OCI-LY3 (cell line): Measurements from ENCODE around the gene DAO.

Source experiments
- H2AFZ ChIP-seq: fragments of 200-600, 300-600 bp; shearing (Covaris generic); 2 replicates; pipeline ENCODE4 v1.6.0; 2014; ENCODE audit warnings: antibody characterized with exemption, low read depth, low read length
- H3K27ac ChIP-seq: fragments of 200-600, 300-600 bp; sonication (generic); 2 replicates; pipeline ENCODE4 v1.5.1; 2014; ENCODE audit warnings: mild to moderate bottlenecking, low read length, moderate library complexity, mixed read lengths
- H3K27me3 ChIP-seq: fragments of 200-600, 300-600 bp; sonication (generic); 2 replicates; pipeline ENCODE4 v1.6.1; 2014; ENCODE audit warnings: low read depth, low read length, mixed read lengths
- H3K36me3 ChIP-seq: fragments of 200-600, 300-600 bp; sonication (generic); replicated peaks from 2 replicates; pipeline ENCODE3; 2014; ENCODE audit warnings: low read depth, low read length, mixed read lengths
- H3K4me1 ChIP-seq: fragments of 300-600, 200-600 bp; sonication (generic); 2 replicates; pipeline ENCODE4 v1.6.1; 2014; ENCODE audit warnings: low read length, mixed read lengths
- H3K4me2 ChIP-seq: fragments of 200-600, 300-600 bp; sonication (generic); 2 replicates; pipeline ENCODE4 v1.6.1; 2014; ENCODE audit warnings: low read length, mixed read lengths
- H3K4me3 ChIP-seq: fragments of 300-600, 200-600 bp; sonication (generic); 2 replicates; pipeline ENCODE4 v1.5.1; 2014; ENCODE audit warnings: antibody characterized with exemption, mild to moderate bottlenecking, low read length, moderate library complexity
- H3K79me2 ChIP-seq: fragments of 300-600, 200-600 bp; shearing (Covaris generic); 2 replicates; pipeline ENCODE4 v1.6.1; 2014; ENCODE audit warnings: mild to moderate bottlenecking, low read length, mixed read lengths
- H3K9ac ChIP-seq: fragments of 300-600, 200-600 bp; shearing (Covaris generic); 2 replicates; pipeline ENCODE4 v1.6.0; 2014; ENCODE audit warnings: mild to moderate bottlenecking, low read length, moderate library complexity
- H3K9me3 ChIP-seq: fragments of 200-600, 300-600 bp; shearing (Covaris generic); 2 replicates; pipeline ENCODE4 v1.6.1; 2014; ENCODE audit warnings: low read length, mixed read lengths; ENCODE audit not compliant: insufficient read depth
- H4K20me1 ChIP-seq: fragments of 200-600, 300-600 bp; sonication (generic); 2 replicates; pipeline ENCODE4 v1.6.1; 2016; ENCODE audit warnings: low read length, mixed read lengths; ENCODE audit not compliant: insufficient read depth
- EZH2phosphoT487 ChIP-seq: fragments of 200-600 bp; shearing (Covaris generic); IDR thresholded peaks from 2 replicates; pipeline ENCODE4 v1.6.1; 2018; ENCODE audit warnings: antibody characterized with exemption, mixed run types, low read depth
- TF ChIP-seq, protein P1 (sequence below): fragments of 200-600, 300-600 bp; sonication (generic); IDR thresholded peaks from 2 replicates; pipeline ENCODE4 v1.5.1; 2014; ENCODE audit warnings: antibody characterized with exemption, low read length, low read depth

Gene DAO

GRCh38 chr12:108868781-108869180, 11.1 kb upstream of the DAO start:
- Histone ChIP-seq H3K9ac (no peak overlapping the region), H3K79me2 (no peaks in the 10 kb centered on the region), H3K9me3 (no peaks in the 10 kb centered on the region), H3K36me3 (no peaks in the 10 kb centered on the region), H3K27me3 (no peaks in the 10 kb centered on the region), H2AFZ (no peak overlapping the region), H4K20me1 (no peaks in the 10 kb centered on the region), H3K4me3 (no peak overlapping the region), H3K4me1 (no peaks in the 10 kb centered on the region), H3K4me2 (no peak overlapping the region), H3K27ac (no peak overlapping the region)
- no peak for TF ChIP-seq EZH2phosphoT487
- TF ChIP-seq, protein P1, sequence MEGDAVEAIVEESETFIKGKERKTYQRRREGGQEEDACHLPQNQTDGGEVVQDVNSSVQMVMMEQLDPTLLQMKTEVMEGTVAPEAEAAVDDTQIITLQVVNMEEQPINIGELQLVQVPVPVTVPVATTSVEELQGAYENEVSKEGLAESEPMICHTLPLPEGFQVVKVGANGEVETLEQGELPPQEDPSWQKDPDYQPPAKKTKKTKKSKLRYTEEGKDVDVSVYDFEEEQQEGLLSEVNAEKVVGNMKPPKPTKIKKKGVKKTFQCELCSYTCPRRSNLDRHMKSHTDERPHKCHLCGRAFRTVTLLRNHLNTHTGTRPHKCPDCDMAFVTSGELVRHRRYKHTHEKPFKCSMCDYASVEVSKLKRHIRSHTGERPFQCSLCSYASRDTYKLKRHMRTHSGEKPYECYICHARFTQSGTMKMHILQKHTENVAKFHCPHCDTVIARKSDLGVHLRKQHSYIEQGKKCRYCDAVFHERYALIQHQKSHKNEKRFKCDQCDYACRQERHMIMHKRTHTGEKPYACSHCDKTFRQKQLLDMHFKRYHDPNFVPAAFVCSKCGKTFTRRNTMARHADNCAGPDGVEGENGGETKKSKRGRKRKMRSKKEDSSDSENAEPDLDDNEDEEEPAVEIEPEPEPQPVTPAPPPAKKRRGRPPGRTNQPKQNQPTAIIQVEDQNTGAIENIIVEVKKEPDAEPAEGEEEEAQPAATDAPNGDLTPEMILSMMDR = no peak

- Histone ChIP-seq H3K4me3 (no peak overlapping the region), H3K27me3 (peaks cover 14% of the 10 kb centered on the region), H3K9me3 (no peaks in the 10 kb centered on the region), H3K36me3 (no peaks in the 10 kb centered on the region), H3K79me2 (no peaks in the 10 kb centered on the region), H2AFZ (no peak overlapping the region), H3K27ac (no peak overlapping the region), H4K20me1 (no peaks in the 10 kb centered on the region), H3K4me2 (no peak overlapping the region), H3K4me1 (no peaks in the 10 kb centered on the region), H3K9ac (no peak overlapping the region)
- TF ChIP-seq EZH2phosphoT487 = no peak
These were observed 4.6 kb upstream of the DAO start for GRCh38 chr12:108875280-108875679.

DNA sequence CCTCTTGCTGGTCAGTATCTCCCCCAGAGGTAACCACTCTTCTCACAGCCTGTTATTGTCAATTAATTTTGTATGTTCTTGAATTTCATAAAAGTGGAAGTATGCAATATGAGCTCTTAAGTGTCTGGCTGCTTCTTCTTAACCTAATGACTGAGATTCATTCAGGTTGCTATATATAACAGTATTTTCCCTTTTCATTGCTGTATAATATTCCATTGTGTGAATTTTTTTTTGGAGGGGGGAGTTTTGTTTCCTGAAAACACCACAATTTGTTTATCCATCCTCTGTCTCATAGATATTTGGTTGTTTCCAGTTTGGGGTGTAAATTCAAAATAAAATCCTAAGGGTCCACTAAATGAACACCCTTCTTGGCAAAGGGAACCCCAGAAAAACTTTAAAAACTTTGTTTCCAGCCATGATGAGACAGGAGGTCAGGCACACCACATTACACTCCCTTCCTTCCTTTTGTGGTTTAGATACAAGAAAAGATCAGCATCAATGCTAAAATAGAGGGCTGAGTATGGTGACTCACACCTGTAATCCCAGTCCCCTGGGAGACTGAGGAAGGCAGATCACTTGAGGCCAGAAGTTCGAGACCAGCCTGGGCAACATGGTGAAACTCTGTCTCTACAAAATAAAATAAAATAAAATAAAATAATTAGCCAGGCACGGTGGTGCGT, 4.1 kb upstream of the DAO start:
- H3K36me3 ChIP-seq = no peaks in the 10 kb centered on the region
- H3K27me3 ChIP-seq = peaks cover 20% of the 10 kb centered on the region
- no peaks in the 10 kb centered on the region for H4K20me1 ChIP-seq
- H3K9me3 ChIP-seq = no peaks in the 10 kb centered on the region
- no peak for TF ChIP-seq EZH2phosphoT487
- TF ChIP-seq, protein P1 = no peak
- H2AFZ ChIP-seq = no peak overlapping the region
- H3K9ac ChIP-seq = no peak overlapping the region
- H3K4me1 ChIP-seq = no peaks in the 10 kb centered on the region
- no peak overlapping the region for H3K4me3 ChIP-seq
- H3K4me2 ChIP-seq = no peak overlapping the region
- H3K27ac ChIP-seq = no peak overlapping the region
- no peaks in the 10 kb centered on the region for H3K79me2 ChIP-seq

DNA sequence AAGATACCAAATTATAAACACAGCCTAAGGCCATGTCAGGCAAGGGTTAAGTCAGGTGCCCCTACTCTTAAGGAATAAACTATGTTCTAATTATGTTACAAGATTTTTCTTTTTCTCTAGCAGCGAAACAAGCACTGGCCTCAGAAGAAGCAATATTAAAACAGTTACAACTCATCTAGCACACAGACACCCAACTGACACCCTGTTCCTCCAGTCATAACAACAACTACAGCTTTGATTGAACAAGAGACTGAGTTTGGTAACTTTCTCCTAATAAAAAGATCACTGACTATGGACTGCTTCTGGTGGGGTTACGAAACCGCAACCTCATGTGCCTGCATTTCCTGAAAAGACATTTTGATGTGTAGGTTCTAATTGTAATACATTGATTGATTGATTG, 3.3 kb upstream of the DAO start:
- Histone ChIP-seq H3K27ac (no peak overlapping the region), H3K9me3 (no peaks in the 10 kb centered on the region), H2AFZ (no peak overlapping the region), H3K79me2 (no peaks in the 10 kb centered on the region), H3K9ac (no peak overlapping the region), H3K4me1 (no peaks in the 10 kb centered on the region), H3K27me3 (peaks cover 27% of the 10 kb centered on the region), H3K4me3 (no peak overlapping the region), H3K36me3 (no peaks in the 10 kb centered on the region), H3K4me2 (no peak overlapping the region), H4K20me1 (no peaks in the 10 kb centered on the region)
- TF ChIP-seq EZH2phosphoT487 = no peak
- TF ChIP-seq, protein P1 = no peak
